NT2/D1 (cell line): ENCODE results near the gene PHACTR1.

Source experiments
- DNase-seq: peaks from one replicate; pipeline ENCODE4 v3.0.0-alpha.2; 2011; ENCODE audit warnings: low read depth, low spot score
- H3K27me3 ChIP-seq: 2 replicates; pipeline ENCODE4 v1.6.0; 2011; ENCODE audit warnings: mild to moderate bottlenecking; ENCODE audit not compliant: insufficient read length, insufficient read depth
- H3K36me3 ChIP-seq: 2 replicates; pipeline ENCODE4 v1.6.1; 2011; ENCODE audit warnings: mild to moderate bottlenecking, low read length, mixed read lengths; ENCODE audit not compliant: insufficient read depth, insufficient read length
- H3K4me1 ChIP-seq: 2 replicates; pipeline ENCODE4 v1.5.1; 2011; ENCODE audit not compliant: insufficient read depth, insufficient read length
- H3K4me3 ChIP-seq: 2 replicates; pipeline ENCODE4 v1.5.1; 2011; ENCODE audit warnings: low read depth; ENCODE audit not compliant: insufficient read length
- H3K9ac ChIP-seq: 2 replicates; pipeline ENCODE4 v1.6.0; 2011; ENCODE audit warnings: low read depth; ENCODE audit not compliant: insufficient read length
- H3K9me3 ChIP-seq: 2 replicates; pipeline ENCODE4 v1.5.1; 2011; ENCODE audit warnings: mild to moderate bottlenecking, low read length; ENCODE audit not compliant: insufficient read depth
- SUZ12 ChIP-seq: IDR thresholded peaks from 2 replicates; pipeline ENCODE4 v1.6.1; 2011; ENCODE audit not compliant: insufficient read length, insufficient read depth; ENCODE audit errors: extremely low read depth
- YY1 ChIP-seq: IDR thresholded peaks from 2 replicates; pipeline ENCODE4 v1.6.1; 2011; ENCODE audit not compliant: insufficient read length, insufficient read depth
- ZNF274 ChIP-seq: IDR thresholded peaks from 2 replicates; pipeline ENCODE4 v1.6.1; 2011; ENCODE audit warnings: mild to moderate bottlenecking, low read depth, low read length

Gene PHACTR1

DNA sequence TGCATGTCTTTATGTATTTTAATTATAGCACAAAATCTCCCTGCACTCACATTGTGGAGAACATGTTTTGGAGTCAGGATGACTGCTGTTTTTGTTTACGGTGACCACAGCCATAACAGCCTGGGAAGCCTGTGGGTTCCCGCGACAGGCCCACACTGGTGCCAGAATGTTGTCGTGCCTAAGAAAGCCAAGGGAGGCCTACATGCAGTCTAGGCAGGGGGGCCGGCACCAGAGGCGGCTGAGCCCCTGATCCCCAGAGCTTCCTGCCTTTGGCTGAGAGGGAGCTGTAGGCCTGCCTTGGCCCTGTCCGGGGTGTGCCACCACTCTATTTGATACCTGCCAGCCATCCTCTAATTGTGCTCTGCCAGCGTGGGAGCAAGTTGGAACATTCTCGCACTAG, 565.1 kb downstream of the PHACTR1 start:
- Histone ChIP-seq H3K9me3 (no peaks in the 10 kb centered on the region), H3K9ac (no peak overlapping the region), H3K4me1 (peaks cover 2% of the 10 kb centered on the region), H3K36me3 (peaks cover 5% of the 10 kb centered on the region), H3K4me3 (no peak overlapping the region), H3K27me3 (no peaks in the 10 kb centered on the region)
- TF ChIP-seq ZNF274 (no peak), SUZ12 (no peak), YY1 (no peak)
- no peak for DNase-seq

DNA sequence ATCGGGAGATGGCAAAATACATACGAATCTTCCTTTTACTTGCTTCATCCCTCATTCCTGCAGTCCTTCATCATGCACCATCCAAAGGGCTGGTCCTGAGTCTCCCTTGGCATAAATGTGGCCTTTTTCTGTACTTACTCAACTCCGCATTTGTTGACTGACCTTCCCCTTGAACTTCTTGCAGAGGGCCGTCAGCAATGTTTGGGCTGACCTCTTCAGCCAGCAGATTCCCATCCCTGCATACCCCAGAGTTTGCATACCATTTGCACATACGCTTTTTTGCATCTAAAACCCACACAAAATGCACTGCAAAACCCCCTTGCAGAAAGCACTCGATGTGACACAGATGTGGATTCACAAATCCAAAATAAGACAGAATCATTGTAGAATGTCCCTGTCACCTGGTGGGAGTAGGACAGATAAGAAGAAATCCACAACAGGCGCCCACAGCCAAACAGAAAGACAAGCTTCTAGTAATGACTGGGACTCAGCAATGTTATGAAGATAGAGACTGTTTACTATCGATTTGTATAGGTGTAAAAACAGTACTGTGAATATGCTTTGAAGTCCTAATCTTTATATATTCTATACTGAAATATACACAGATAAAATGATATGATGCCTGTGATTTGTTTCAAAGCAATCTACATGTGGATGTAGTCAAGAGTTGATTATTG, 566.0 kb downstream of the PHACTR1 start:
- Histone ChIP-seq H3K36me3 (peaks cover 13% of the 10 kb centered on the region), H3K4me1 (peaks cover 2% of the 10 kb centered on the region), H3K9me3 (no peaks in the 10 kb centered on the region), H3K27me3 (no peaks in the 10 kb centered on the region), H3K9ac (no peak overlapping the region), H3K4me3 (no peak overlapping the region)
- DNase-seq, result no peak
- TF ChIP-seq ZNF274, result no peak
- no peak for TF ChIP-seq YY1
- no peak for TF ChIP-seq SUZ12

DNA sequence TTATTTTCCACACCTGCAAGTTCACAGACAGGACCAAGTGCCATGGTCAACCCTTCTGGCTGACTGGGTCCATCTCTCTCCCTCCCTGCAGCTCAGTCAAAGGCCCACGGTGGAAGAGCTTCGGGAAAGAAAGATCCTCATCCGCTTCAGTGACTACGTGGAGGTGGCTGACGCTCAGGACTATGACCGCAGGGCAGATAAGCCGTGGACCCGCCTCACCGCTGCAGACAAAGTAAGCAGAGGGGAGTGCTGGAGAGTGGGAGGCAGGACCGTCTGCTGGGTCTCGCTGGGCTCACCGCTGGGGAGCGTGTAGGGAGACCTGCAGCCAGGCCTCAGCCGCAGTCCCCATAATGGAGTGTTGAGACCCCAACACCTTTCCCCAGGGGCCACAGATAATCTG, 566.8 kb downstream of the PHACTR1 start:
- Histone ChIP-seq H3K9ac (no peak overlapping the region), H3K9me3 (no peaks in the 10 kb centered on the region), H3K27me3 (no peaks in the 10 kb centered on the region), H3K36me3 (peaks cover 13% of the 10 kb centered on the region), H3K4me3 (no peak overlapping the region), H3K4me1 (peaks cover 2% of the 10 kb centered on the region)
- no peak for DNase-seq
- TF ChIP-seq ZNF274, result no peak
- no peak for TF ChIP-seq SUZ12
- no peak for TF ChIP-seq YY1

DNA sequence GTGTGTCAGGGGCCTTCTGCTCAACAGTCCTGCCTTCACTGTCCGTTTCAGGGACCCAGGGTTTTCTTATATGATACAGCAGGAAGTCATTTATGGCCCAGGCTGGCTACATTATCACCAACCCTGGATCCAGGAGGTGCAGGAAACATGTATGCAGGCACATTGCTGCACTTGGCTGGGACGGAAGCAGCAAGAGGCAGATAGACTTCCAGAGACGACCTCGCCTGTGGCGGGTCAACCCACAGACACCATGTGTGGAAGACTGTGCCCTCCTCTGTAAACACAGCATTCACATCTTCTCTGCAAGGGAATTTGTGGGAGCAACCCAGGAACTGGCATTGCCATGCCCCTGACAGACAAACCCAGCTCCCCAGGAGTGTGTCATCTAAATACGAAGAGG, 568.1 kb downstream of the PHACTR1 start:
- Histone ChIP-seq H3K4me1 (peaks cover 2% of the 10 kb centered on the region), H3K9ac (no peak overlapping the region), H3K36me3 (peaks cover 21% of the 10 kb centered on the region), H3K27me3 (no peaks in the 10 kb centered on the region), H3K9me3 (no peaks in the 10 kb centered on the region), H3K4me3 (no peak overlapping the region)
- TF ChIP-seq SUZ12 (no peak), YY1 (no peak), ZNF274 (no peak)
- DNase-seq, result no peak

DNA sequence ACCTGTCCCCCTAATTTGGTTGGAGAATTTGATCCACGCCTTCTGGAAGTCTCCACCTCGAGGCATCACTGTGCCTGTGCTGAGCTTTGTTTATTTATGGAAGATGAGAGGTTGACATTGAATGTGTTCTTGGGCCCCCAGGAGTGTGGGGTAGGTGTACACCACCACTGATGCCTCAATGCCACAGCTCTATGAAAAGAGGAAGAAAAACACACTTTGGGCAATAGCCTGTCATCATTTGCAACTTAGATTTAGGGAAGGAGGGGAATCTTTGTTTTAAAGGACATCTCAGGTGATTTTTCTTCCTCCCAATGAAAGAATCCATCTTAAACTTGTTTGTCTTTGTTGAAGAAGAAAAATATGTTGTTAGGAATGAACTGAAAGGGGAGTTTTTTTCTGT, 569.1 kb downstream of the PHACTR1 start:
- Histone ChIP-seq H3K4me1 (peaks cover 2% of the 10 kb centered on the region), H3K27me3 (no peaks in the 10 kb centered on the region), H3K9me3 (no peaks in the 10 kb centered on the region), H3K9ac (no peak overlapping the region), H3K36me3 (peaks cover 21% of the 10 kb centered on the region), H3K4me3 (no peak overlapping the region)
- no peak for DNase-seq
- TF ChIP-seq YY1 (no peak), SUZ12 (no peak), ZNF274 (no peak)

DNA sequence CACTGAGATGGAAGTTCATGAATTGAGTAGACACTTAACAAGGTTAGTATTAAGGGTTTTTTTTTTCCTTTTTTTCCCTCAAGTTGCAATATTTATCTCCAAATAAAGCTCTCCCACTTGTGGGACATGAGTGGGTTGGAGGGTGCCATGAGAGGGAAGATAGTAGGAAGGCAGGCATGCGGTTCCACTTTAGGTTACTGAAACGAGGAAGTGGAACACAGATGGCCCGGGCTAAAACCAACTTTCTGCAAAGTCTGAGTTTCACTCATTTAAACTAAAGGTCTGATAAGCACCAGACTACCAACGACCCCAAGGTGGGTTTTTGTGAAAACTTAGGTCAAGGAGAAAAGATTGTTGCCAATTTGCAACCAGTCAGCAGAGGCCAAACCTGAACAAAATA, 569.6 kb downstream of the PHACTR1 start:
- Histone ChIP-seq H3K27me3 (no peaks in the 10 kb centered on the region), H3K4me1 (peaks cover 2% of the 10 kb centered on the region), H3K4me3 (no peak overlapping the region), H3K9me3 (no peaks in the 10 kb centered on the region), H3K9ac (no peak overlapping the region), H3K36me3 (peaks cover 22% of the 10 kb centered on the region)
- DNase-seq, result no peak
- TF ChIP-seq SUZ12 (no peak), YY1 (no peak), ZNF274 (no peak)

DNA sequence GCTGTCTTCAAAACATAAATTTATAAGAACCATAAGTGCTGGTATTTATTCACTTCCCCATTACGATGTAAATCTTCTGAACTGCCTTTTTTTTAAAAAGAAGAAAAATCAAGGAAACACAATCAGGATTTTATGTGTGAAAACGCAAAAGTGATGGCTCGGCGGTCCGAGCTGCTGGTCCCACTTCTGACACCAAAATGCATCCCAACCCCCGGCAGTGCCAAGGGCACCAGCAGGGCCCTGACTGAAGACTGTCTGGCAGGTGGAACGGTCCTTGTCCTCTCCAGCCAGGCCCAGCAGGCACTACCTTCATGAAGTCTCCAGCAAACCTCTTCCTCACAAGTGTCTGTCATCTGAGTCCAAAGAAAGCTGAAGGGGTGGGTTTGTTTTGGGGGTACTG, 570.5 kb downstream of the PHACTR1 start:
- peaks cover 2% of the 10 kb centered on the region for H3K4me1 ChIP-seq
- TF ChIP-seq ZNF274 (no peak), YY1 (no peak), SUZ12 (no peak)
- no peak for DNase-seq
- H3K9me3 ChIP-seq, result no peaks in the 10 kb centered on the region
- H3K36me3 ChIP-seq, result peaks cover 28% of the 10 kb centered on the region
- no peak overlapping the region for H3K4me3 ChIP-seq
- no peaks in the 10 kb centered on the region for H3K27me3 ChIP-seq
- no peak overlapping the region for H3K9ac ChIP-seq
